BLaER1 treated with 17β-estradiol and CSF1 and Interleukin-3, amounts not matched to agents 10 nM and 100 nM (cell line): ENCODE results near the gene CCL17.

Source experiments
- H3K27ac ChIP-seq, 11 experiments: shearing (Covaris generic); formaldehyde crosslinking; 2 replicates each; pipeline ENCODE4 v1.8.1; 2022
- H3K27me3 ChIP-seq, 11 experiments: shearing (Covaris generic); formaldehyde crosslinking; 2 replicates each; pipeline ENCODE4 v1.8.1; 2022
- H3K36me3 ChIP-seq, 11 experiments: shearing (Covaris generic); formaldehyde crosslinking; 2 replicates each; pipeline ENCODE4 v1.8.1; 2022
- H3K4me1 ChIP-seq, 10 experiments: shearing (Covaris generic); formaldehyde crosslinking; 2 replicates each; pipeline ENCODE4 v1.8.1; 2022
- H3K4me2 ChIP-seq, 11 experiments: shearing (Covaris generic); formaldehyde crosslinking; 2 replicates each; pipeline ENCODE4 v1.8.1; 2022
- H3K4me3 ChIP-seq, 10 experiments: shearing (Covaris generic); formaldehyde crosslinking; 2 replicates each; pipeline ENCODE4 v1.8.1; 2022
- H3K9ac ChIP-seq, 11 experiments: shearing (Covaris generic); formaldehyde crosslinking; 2 replicates each; pipeline ENCODE4 v1.8.1; 2022
- H3K9me3 ChIP-seq, 11 experiments: shearing (Covaris generic); formaldehyde crosslinking; replicated peaks in 1 of 11; 2 replicates each; pipeline ENCODE4 v1.8.1; 2022
- H4K20me1 ChIP-seq, 11 experiments: shearing (Covaris generic); formaldehyde crosslinking; 2 replicates each; pipeline ENCODE4 v1.8.1; 2022
- Cebpa-rat ChIP-seq, 11 experiments: shearing (Covaris generic); IDR thresholded peaks; 2 replicates each; pipeline ENCODE4 v1.8.1; 2022

The CCL17 gene

GRCh38 chr16:57376313-57376818 lies 28.2 kb upstream of the CCL17 start:
- no peak overlapping the region for H3K4me2 ChIP-seq
- TF ChIP-seq Cebpa-rat (IDR thresholded peaks at IDR 0.05) = no peak
- no peak overlapping the region for H3K27ac ChIP-seq

GRCh38 chr16:57377080-57377841 lies 27.3 kb upstream of the CCL17 start:
- Histone ChIP-seq H3K4me2 (peak overlapping the region; percentile 16 to 61 (median 37); a peak in 16 of 22 replicates), H4K20me1 (no peaks in the 10 kb centered on the region; a peak in 1 of 22 replicates), H3K27me3 (peaks cover 7 to 11% (median 8%) of the 10 kb centered on the region in 11 experiments; a peak in 20 of 22 replicates), H3K36me3 (no peaks in the 10 kb centered on the region), H3K4me1 (peaks cover 25 to 41% (median 35%) of the 10 kb centered on the region in 10 experiments), H3K9me3 (no peaks in the 10 kb centered on the region), H3K4me3 (no peak overlapping the region), H3K9ac (no peak overlapping the region), H3K27ac (no peak overlapping the region)
- no peak for TF ChIP-seq Cebpa-rat (IDR thresholded peaks at IDR 0.05)

More at GRCh38 chr16:57376313-57376818, 28.2 kb upstream of the CCL17 start:
- no peaks in the 10 kb centered on the region for H3K9me3 ChIP-seq
- H4K20me1 ChIP-seq = no peaks in the 10 kb centered on the region; a peak in 1 of 22 replicates
- H3K4me1 ChIP-seq = peaks cover 21 to 33% (median 26%) of the 10 kb centered on the region in 10 experiments
- peaks cover 0 to 2% (median 0%) of the 10 kb centered on the region in 11 experiments; a peak in 2 of 22 replicates for H3K27me3 ChIP-seq
- H3K36me3 ChIP-seq = no peaks in the 10 kb centered on the region
- H3K9ac ChIP-seq = no peak overlapping the region
- no peak overlapping the region for H3K4me3 ChIP-seq

- H3K4me1 ChIP-seq = peaks cover 39 to 58% (median 54%) of the 10 kb centered on the region in 10 experiments
- peaks cover 14 to 25% (median 18%) of the 10 kb centered on the region in 11 experiments; a peak in 21 of 22 replicates for H3K27me3 ChIP-seq
- no peak for TF ChIP-seq Cebpa-rat (IDR thresholded peaks at IDR 0.05)
- H3K9me3 ChIP-seq = no peaks in the 10 kb centered on the region
- H3K9ac ChIP-seq = no peak overlapping the region
- no peaks in the 10 kb centered on the region for H3K36me3 ChIP-seq
- no peak overlapping the region for H3K4me3 ChIP-seq
- H4K20me1 ChIP-seq = peaks cover 0 to 9% (median 0%) of the 10 kb centered on the region in 11 experiments; a peak in 3 of 22 replicates
- H3K4me2 ChIP-seq = no peak overlapping the region
- no peak overlapping the region for H3K27ac ChIP-seq
These were observed 25.0 kb upstream of the CCL17 start for GRCh38 chr16:57379579-57379978.

GRCh38 chr16:57380671-57381462 lies 23.7 kb upstream of the CCL17 start:
- Histone ChIP-seq H3K27ac (no peak overlapping the region), H3K9me3 (no peaks in the 10 kb centered on the region), H3K9ac (no peak overlapping the region), H4K20me1 (peaks cover 0 to 9% (median 0%) of the 10 kb centered on the region in 11 experiments; a peak in 3 of 22 replicates), H3K27me3 (peaks cover 14 to 25% (median 18%) of the 10 kb centered on the region in 11 experiments; a peak in 21 of 22 replicates), H3K4me2 (peak overlapping the region in 10 of 11 experiments; percentile 1 to 88 (median 71); a peak in 15 of 22 replicates), H3K36me3 (no peaks in the 10 kb centered on the region), H3K4me1 (peaks cover 47 to 71% (median 66%) of the 10 kb centered on the region in 10 experiments), H3K4me3 (no peak overlapping the region)
- TF ChIP-seq Cebpa-rat (IDR thresholded peaks at IDR 0.05) = no peak

GRCh38 chr16:57381791-57382534 lies 22.6 kb upstream of the CCL17 start:
- Histone ChIP-seq H3K27ac (no peak overlapping the region), H3K9ac (no peak overlapping the region), H3K4me2 (peak overlapping the region; percentile 58 to 96 (median 83)), H3K4me3 (no peak overlapping the region), H3K27me3 (peaks cover 14 to 25% (median 18%) of the 10 kb centered on the region in 11 experiments; a peak in 21 of 22 replicates), H3K36me3 (no peaks in the 10 kb centered on the region), H3K4me1 (peaks cover 47 to 82% (median 77%) of the 10 kb centered on the region in 10 experiments), H3K9me3 (no peaks in the 10 kb centered on the region), H4K20me1 (peaks cover 0 to 9% (median 0%) of the 10 kb centered on the region in 11 experiments; a peak in 3 of 22 replicates)
- TF ChIP-seq Cebpa-rat (IDR thresholded peaks at IDR 0.05) = no peak

GRCh38 chr16:57382535-57383275 lies 21.9 kb upstream of the CCL17 start:
- H3K4me2 ChIP-seq = peak overlapping the region in 10 of 11 experiments; percentile 64 to 96 (median 84); a peak in 19 of 22 replicates
- no peak overlapping the region for H3K4me3 ChIP-seq
- H3K36me3 ChIP-seq = no peaks in the 10 kb centered on the region
- no peak overlapping the region for H3K9ac ChIP-seq
- no peak overlapping the region for H3K27ac ChIP-seq
- H3K9me3 ChIP-seq = no peaks in the 10 kb centered on the region
- peaks cover 43 to 82% (median 77%) of the 10 kb centered on the region in 10 experiments for H3K4me1 ChIP-seq
- H4K20me1 ChIP-seq = peaks cover 0 to 9% (median 0%) of the 10 kb centered on the region in 11 experiments; a peak in 3 of 22 replicates
- peaks cover 14 to 25% (median 18%) of the 10 kb centered on the region in 11 experiments; a peak in 21 of 22 replicates for H3K27me3 ChIP-seq
- no peak for TF ChIP-seq Cebpa-rat (IDR thresholded peaks at IDR 0.05)

GRCh38 chr16:57383276-57384247 lies 21.0 kb upstream of the CCL17 start:
- H4K20me1 ChIP-seq = peaks cover 0 to 9% (median 0%) of the 10 kb centered on the region in 11 experiments; a peak in 3 of 22 replicates
- H3K4me2 ChIP-seq = peak overlapping the region; percentile 64 to 96 (median 84)
- no peaks in the 10 kb centered on the region for H3K9me3 ChIP-seq
- H3K27ac ChIP-seq = peak overlapping the region in 5 of 11 experiments; percentile 29 to 73 (median 52); a peak in 8 of 22 replicates
- no peak for TF ChIP-seq Cebpa-rat (IDR thresholded peaks at IDR 0.05)
- H3K36me3 ChIP-seq = no peaks in the 10 kb centered on the region
- H3K9ac ChIP-seq = peak overlapping the region in 3 of 11 experiments; percentile 40 to 68 (median 60); a peak in 6 of 22 replicates
- peak overlapping the region in 2 of 10 experiments; percentile 20 to 41; a peak in 3 of 20 replicates for H3K4me3 ChIP-seq
- H3K4me1 ChIP-seq = peaks cover 37 to 79% (median 68%) of the 10 kb centered on the region in 10 experiments
- peaks cover 14 to 25% (median 18%) of the 10 kb centered on the region in 11 experiments; a peak in 21 of 22 replicates for H3K27me3 ChIP-seq
